Endodermal cell (in vitro differentiated cells): ENCODE data around the gene EGFR. TPM values are rescaled to one million over a fixed set of nuclear protein-coding genes. Genes with fewer than 3 reads are reported as not detected.

Source experiments
- DNase-seq: peaks from one replicate; pipeline ENCODE4 v3.0.0-alpha.2; 2017
- H3K27ac ChIP-seq: 2 replicates; pipeline ENCODE4 v1.5.1; 2013; ENCODE audit warnings: mild to moderate bottlenecking, low read depth, low read length, moderate library complexity
- H3K27me3 ChIP-seq: 2 replicates; pipeline ENCODE4 v1.6.1; 2013; ENCODE audit warnings: mild to moderate bottlenecking, low read length, moderate library complexity; ENCODE audit not compliant: insufficient read depth, control insufficient read depth, poor library complexity, severe bottlenecking
- H3K36me3 ChIP-seq: 2 replicates; pipeline ENCODE4 v1.7.0; 2013; ENCODE audit warnings: mild to moderate bottlenecking, low read length, moderate library complexity; ENCODE audit not compliant: control insufficient read depth, insufficient read depth
- H3K4me1 ChIP-seq: one replicate; pipeline ENCODE4 v1.7.0; 2013; ENCODE audit warnings: low read length; ENCODE audit not compliant: control insufficient read depth, insufficient read depth
- H3K4me3 ChIP-seq: 2 replicates; pipeline ENCODE4 v1.5.1; 2013; ENCODE audit warnings: mild to moderate bottlenecking, low read length, moderate library complexity
- H3K9ac ChIP-seq: 2 replicates; pipeline ENCODE4 v1.6.1; 2013; ENCODE audit warnings: mild to moderate bottlenecking, low read length, moderate library complexity; ENCODE audit not compliant: poor library complexity, severe bottlenecking; ENCODE audit errors: extremely low read depth
- H3K9me3 ChIP-seq: 2 replicates; pipeline ENCODE4 v1.6.1; 2013; ENCODE audit warnings: mild to moderate bottlenecking, low read length, moderate library complexity; ENCODE audit not compliant: control insufficient read depth
- H3K27ac Mint-ChIP-seq: 2 replicates; pipeline ENCODE4 v1.8.0; 2020; ENCODE audit warnings: mixed read lengths
- H3K27me3 Mint-ChIP-seq: 2 replicates; pipeline ENCODE4 v1.8.0; 2021; ENCODE audit warnings: mild to moderate bottlenecking, mixed read lengths; ENCODE audit not compliant: insufficient read depth
- H3K36me3 Mint-ChIP-seq: 2 replicates; pipeline ENCODE4 v1.8.0; 2020; ENCODE audit warnings: low read depth, mixed read lengths
- H3K4me1 Mint-ChIP-seq: 2 replicates; pipeline ENCODE4 v1.8.0; 2020; ENCODE audit warnings: mixed read lengths
- H3K4me3 Mint-ChIP-seq: 2 replicates; pipeline ENCODE4 v1.8.0; 2020; ENCODE audit warnings: mild to moderate bottlenecking, moderate library complexity, mixed read lengths
- H3K9me3 Mint-ChIP-seq: 2 replicates; pipeline ENCODE4 v1.8.0; 2020; ENCODE audit warnings: mild to moderate bottlenecking, mixed read lengths
- WGBS, 2 experiments: methylation state at CpG; one replicate each; pipeline versions ENCODE4 v1.1.5 to v1.1.7; 2013; ENCODE audit warnings: missing lambda C conversion rate in 2 of 2, mixed read lengths in 1 of 2; ENCODE audit not compliant: insufficient coverage in 1 of 2, insufficient read length in 1 of 2; 5-methylcytosine and 5-hydroxymethylcytosine counted together
- total RNA-seq, 2 donors: library from RNA; stranded (reverse); fragmentation: NEBNext Ultra II Directional in 1 of 2; extraction: Animal tissue kit (Norgen Biotek cat#: 25700) in 1 of 2; gene quantifications; 2 replicates in 1 of 2; 3 replicates in 1 of 2; pipeline ENCODE4 v1.2.1, GENCODE V29; 2021
- TF ChIP-seq, protein P1 (sequence below): fragments of 200-600 bp; sonication (generic); conservative IDR thresholded peaks from 2 replicates; pipeline ENCODE4 v1.5.0; 2021; ENCODE audit warnings: antibody characterized with exemption, mild to moderate bottlenecking

EGFR gene
- total RNA-seq, 2 donors from 2014 or later, result 5.0 to 5.8 TPM

DNA sequence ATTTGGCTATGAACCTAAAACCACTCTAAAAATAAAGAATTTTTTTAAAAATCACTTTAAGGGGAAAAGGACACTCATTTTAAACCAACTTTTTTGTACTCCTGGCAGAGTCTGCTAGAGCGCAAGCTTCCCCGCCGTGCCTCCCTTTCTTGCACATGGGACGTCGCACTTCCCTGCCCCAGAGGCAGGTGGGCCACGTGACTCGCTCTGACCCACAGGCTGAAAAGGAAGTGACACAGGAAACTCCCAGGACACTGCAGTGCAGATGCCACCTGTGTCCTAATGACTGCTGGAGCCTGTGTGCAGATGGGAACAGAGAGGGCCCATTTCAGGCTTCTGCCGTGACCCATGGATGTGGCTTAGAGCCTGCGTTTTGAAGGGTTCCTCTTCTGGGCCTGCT, 204.2 kb downstream of the EGFR start:
- no peaks in the 10 kb centered on the region for H3K9me3 ChIP-seq
- H3K4me3 ChIP-seq, result no peak overlapping the region
- no peak overlapping the region for H3K27ac ChIP-seq
- no peak for DNase-seq
- Mint-ChIP-seq H3K9me3 (peaks cover 12% of the 10 kb centered on the region), H3K4me1 (no peaks in the 10 kb centered on the region), H3K27ac (no peak overlapping the region), H3K27me3 (no peaks in the 10 kb centered on the region), H3K36me3 (no peaks in the 10 kb centered on the region), H3K4me3 (no peak overlapping the region)
- TF ChIP-seq, protein P1, sequence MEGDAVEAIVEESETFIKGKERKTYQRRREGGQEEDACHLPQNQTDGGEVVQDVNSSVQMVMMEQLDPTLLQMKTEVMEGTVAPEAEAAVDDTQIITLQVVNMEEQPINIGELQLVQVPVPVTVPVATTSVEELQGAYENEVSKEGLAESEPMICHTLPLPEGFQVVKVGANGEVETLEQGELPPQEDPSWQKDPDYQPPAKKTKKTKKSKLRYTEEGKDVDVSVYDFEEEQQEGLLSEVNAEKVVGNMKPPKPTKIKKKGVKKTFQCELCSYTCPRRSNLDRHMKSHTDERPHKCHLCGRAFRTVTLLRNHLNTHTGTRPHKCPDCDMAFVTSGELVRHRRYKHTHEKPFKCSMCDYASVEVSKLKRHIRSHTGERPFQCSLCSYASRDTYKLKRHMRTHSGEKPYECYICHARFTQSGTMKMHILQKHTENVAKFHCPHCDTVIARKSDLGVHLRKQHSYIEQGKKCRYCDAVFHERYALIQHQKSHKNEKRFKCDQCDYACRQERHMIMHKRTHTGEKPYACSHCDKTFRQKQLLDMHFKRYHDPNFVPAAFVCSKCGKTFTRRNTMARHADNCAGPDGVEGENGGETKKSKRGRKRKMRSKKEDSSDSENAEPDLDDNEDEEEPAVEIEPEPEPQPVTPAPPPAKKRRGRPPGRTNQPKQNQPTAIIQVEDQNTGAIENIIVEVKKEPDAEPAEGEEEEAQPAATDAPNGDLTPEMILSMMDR, result no peak
- no peak overlapping the region for H3K9ac ChIP-seq
- WGBS, 2 experiments, result 81 to 82% methylated on average over 6 to 9 of the region's 9 CpGs
- H3K36me3 ChIP-seq, result no peaks in the 10 kb centered on the region
- H3K27me3 ChIP-seq, result no peaks in the 10 kb centered on the region
- H3K4me1 ChIP-seq, result no peaks in the 10 kb centered on the region

DNA sequence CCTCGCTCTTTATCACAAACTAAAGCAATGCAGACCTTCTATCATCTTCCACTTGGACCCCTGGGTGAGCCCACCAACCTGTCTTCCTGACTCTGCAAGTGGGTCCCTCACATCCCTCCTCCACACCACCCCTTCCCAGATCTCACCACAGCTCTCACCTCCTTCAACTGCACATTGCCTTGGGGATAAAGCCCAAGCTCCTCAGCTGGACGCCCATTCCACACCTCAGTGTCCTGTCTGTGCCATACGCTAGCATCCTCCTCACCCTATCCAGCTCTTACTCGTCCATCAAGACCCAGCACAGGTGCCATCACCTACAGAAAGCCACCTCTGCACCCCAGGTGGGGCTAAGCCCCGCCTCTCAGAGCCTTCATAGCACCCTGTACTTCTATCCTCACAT, 205.3 kb downstream of the EGFR start:
- DNase-seq, result peak; percentile 22
- no peaks in the 10 kb centered on the region for H3K4me1 Mint-ChIP-seq
- no peak overlapping the region for H3K4me3 ChIP-seq
- peaks cover 9% of the 10 kb centered on the region for H3K9me3 Mint-ChIP-seq
- peaks cover 2% of the 10 kb centered on the region for H3K27me3 Mint-ChIP-seq
- WGBS, 2 experiments, result 85 to 98% methylated on average over 5 of the region's 5 CpGs
- H3K36me3 Mint-ChIP-seq, result no peaks in the 10 kb centered on the region
- no peaks in the 10 kb centered on the region for H3K9me3 ChIP-seq
- H3K27ac Mint-ChIP-seq, result no peak overlapping the region
- H3K27me3 ChIP-seq, result no peaks in the 10 kb centered on the region
- H3K4me3 Mint-ChIP-seq, result no peak overlapping the region
- no peak overlapping the region for H3K27ac ChIP-seq
- H3K9ac ChIP-seq, result no peak overlapping the region
- TF ChIP-seq, protein P1, result no peak
- no peaks in the 10 kb centered on the region for H3K4me1 ChIP-seq
- no peaks in the 10 kb centered on the region for H3K36me3 ChIP-seq

DNA sequence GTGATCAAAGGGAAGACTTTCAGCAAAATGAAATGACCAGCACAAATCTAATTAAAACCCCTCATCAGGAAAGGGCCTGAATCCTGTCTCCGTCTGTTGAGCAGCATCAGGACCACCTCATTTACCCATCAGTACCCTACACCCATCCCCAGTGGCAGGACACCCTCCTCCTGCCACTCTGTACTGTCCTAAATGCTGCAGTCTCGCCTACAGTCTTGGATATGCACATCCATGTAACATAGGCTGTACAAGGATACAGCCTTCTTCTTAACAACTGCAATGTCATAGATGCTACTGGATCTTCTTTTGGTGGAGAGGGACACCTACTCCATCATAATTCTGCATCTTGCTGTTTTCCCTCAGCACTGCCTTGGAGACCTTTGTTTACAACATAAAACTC, 206.0 kb downstream of the EGFR start:
- no peaks in the 10 kb centered on the region for H3K36me3 Mint-ChIP-seq
- DNase-seq, result peak; percentile 12
- Histone ChIP-seq H3K4me3 (no peak overlapping the region), H3K36me3 (no peaks in the 10 kb centered on the region), H3K27me3 (no peaks in the 10 kb centered on the region), H3K9ac (no peak overlapping the region), H3K27ac (no peak overlapping the region), H3K9me3 (no peaks in the 10 kb centered on the region), H3K4me1 (no peaks in the 10 kb centered on the region)
- H3K27ac Mint-ChIP-seq, result no peak overlapping the region
- no peaks in the 10 kb centered on the region for H3K4me1 Mint-ChIP-seq
- no peak overlapping the region for H3K4me3 Mint-ChIP-seq
- TF ChIP-seq, protein P1, result no peak
- peaks cover 9% of the 10 kb centered on the region for H3K9me3 Mint-ChIP-seq
- peaks cover 2% of the 10 kb centered on the region for H3K27me3 Mint-ChIP-seq
- WGBS, 2 experiments, result 87 to 100% methylated on average over 1 to 2 of the region's 2 CpGs
